ENCODE results near the gene RNASE3. TPM values are rescaled to one million over a fixed set of nuclear protein-coding genes. Genes with fewer than 3 reads are reported as not detected.
"Not testable (repeated sequence)": the region's sequence is repeated elsewhere in the genome, so short reads cannot be mapped to it uniquely, and the experiment has no call there.

The RNASE3 gene
- polyA plus RNA-seq, 1 donor from 2014 or later = not detected

- H3K9me2 ChIP-seq (ENCODE audit: insufficient read depth, low read length) = no peaks in the 10 kb centered on the region
- H3K79me2 ChIP-seq (replicated peaks; ENCODE audit: insufficient read depth, low read length) = no peaks in the 10 kb centered on the region
- no peaks in the 10 kb centered on the region for H3K27me3 ChIP-seq (ENCODE audit: insufficient read depth, low read depth, low read length)
- no peaks in the 10 kb centered on the region for H4K20me1 ChIP-seq (ENCODE audit: insufficient read depth)
- no peak overlapping the region for H3K4me3 ChIP-seq (ENCODE audit: low read length)
- H3K9me3 ChIP-seq (ENCODE audit: low read length) = no peaks in the 10 kb centered on the region
- TF ChIP-seq, protein P1, sequence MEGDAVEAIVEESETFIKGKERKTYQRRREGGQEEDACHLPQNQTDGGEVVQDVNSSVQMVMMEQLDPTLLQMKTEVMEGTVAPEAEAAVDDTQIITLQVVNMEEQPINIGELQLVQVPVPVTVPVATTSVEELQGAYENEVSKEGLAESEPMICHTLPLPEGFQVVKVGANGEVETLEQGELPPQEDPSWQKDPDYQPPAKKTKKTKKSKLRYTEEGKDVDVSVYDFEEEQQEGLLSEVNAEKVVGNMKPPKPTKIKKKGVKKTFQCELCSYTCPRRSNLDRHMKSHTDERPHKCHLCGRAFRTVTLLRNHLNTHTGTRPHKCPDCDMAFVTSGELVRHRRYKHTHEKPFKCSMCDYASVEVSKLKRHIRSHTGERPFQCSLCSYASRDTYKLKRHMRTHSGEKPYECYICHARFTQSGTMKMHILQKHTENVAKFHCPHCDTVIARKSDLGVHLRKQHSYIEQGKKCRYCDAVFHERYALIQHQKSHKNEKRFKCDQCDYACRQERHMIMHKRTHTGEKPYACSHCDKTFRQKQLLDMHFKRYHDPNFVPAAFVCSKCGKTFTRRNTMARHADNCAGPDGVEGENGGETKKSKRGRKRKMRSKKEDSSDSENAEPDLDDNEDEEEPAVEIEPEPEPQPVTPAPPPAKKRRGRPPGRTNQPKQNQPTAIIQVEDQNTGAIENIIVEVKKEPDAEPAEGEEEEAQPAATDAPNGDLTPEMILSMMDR (IDR thresholded peaks at IDR 0.05; ENCODE audit: poor library complexity, severe bottlenecking) = no peak
- no peak for TF ChIP-seq EZH2 (IDR thresholded peaks at IDR 0.05; ENCODE audit: borderline replicate concordance, insufficient read depth, low read length, poor library complexity, severe bottlenecking)
- no peak for TF ChIP-seq RAD21 (conservative IDR thresholded peaks at IDR 0.05)
- TF ChIP-seq, protein P2, sequence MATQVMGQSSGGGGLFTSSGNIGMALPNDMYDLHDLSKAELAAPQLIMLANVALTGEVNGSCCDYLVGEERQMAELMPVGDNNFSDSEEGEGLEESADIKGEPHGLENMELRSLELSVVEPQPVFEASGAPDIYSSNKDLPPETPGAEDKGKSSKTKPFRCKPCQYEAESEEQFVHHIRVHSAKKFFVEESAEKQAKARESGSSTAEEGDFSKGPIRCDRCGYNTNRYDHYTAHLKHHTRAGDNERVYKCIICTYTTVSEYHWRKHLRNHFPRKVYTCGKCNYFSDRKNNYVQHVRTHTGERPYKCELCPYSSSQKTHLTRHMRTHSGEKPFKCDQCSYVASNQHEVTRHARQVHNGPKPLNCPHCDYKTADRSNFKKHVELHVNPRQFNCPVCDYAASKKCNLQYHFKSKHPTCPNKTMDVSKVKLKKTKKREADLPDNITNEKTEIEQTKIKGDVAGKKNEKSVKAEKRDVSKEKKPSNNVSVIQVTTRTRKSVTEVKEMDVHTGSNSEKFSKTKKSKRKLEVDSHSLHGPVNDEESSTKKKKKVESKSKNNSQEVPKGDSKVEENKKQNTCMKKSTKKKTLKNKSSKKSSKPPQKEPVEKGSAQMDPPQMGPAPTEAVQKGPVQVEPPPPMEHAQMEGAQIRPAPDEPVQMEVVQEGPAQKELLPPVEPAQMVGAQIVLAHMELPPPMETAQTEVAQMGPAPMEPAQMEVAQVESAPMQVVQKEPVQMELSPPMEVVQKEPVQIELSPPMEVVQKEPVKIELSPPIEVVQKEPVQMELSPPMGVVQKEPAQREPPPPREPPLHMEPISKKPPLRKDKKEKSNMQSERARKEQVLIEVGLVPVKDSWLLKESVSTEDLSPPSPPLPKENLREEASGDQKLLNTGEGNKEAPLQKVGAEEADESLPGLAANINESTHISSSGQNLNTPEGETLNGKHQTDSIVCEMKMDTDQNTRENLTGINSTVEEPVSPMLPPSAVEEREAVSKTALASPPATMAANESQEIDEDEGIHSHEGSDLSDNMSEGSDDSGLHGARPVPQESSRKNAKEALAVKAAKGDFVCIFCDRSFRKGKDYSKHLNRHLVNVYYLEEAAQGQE (IDR thresholded peaks at IDR 0.05; ENCODE audit: borderline replicate concordance) = no peak
- no peak for TF ChIP-seq SMC3 (conservative IDR thresholded peaks at IDR 0.05; ENCODE audit: poor library complexity)
- no peak for TF ChIP-seq TAF1 (IDR thresholded peaks at IDR 0.05; ENCODE audit: low read depth)
- TF ChIP-seq POLR2AphosphoS5 (IDR thresholded peaks at IDR 0.05) = no peak
- no peak for TF ChIP-seq EP300 (conservative IDR thresholded peaks at IDR 0.05; ENCODE audit: poor library complexity, severe bottlenecking)
- TF ChIP-seq MXI1 (conservative IDR thresholded peaks at IDR 0.05; ENCODE audit: poor library complexity, severe bottlenecking) = no peak
- H3K36me3 ChIP-seq (ENCODE audit: insufficient read depth, low read length) = no peaks in the 10 kb centered on the region
- H3K9ac ChIP-seq (ENCODE audit: low read length) = no peak overlapping the region
- H3K4me2 ChIP-seq (ENCODE audit: low read length) = no peak overlapping the region
- H3K27ac ChIP-seq (ENCODE audit: low read length) = no peak overlapping the region
- H3F3A ChIP-seq (ENCODE audit: insufficient read depth, low read length, poor library complexity, severe bottlenecking) = no peaks in the 10 kb centered on the region
- H2AFZ ChIP-seq (ENCODE audit: low read depth, low read length) = no peak overlapping the region
Observed at GRCh38 chr14:20878695-20879094, 12.5 kb upstream of the RNASE3 start.

DNA sequence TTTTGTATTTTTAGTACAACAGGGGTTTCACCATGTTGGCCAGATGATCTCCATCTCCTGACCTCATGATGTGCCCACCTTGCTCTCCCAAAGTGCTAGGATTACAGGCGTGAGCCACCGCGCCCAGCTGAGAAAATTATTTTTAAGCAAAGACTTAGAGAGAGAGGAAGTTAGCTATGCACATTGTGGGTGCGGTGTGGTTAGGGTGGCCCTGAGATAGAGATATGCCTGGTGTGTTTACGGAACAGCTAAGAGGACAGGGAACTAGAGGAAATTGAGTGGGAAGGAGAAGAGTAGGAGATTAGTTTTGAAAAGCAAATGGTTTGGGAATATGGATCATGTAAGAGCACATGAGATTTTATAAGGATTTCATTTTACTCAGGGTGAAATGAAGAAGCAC lies 10.0 kb upstream of the RNASE3 start:
- not testable (repeated sequence) for H3K36me3 ChIP-seq (ENCODE audit: insufficient read depth, low read length); H2AFZ ChIP-seq (ENCODE audit: low read depth, low read length); H3K9me3 ChIP-seq (ENCODE audit: low read length); H3F3A ChIP-seq (ENCODE audit: insufficient read depth, low read length, poor library complexity, severe bottlenecking); H3K27ac ChIP-seq (ENCODE audit: low read length); H3K79me2 ChIP-seq (replicated peaks; ENCODE audit: insufficient read depth, low read length); H4K20me1 ChIP-seq (ENCODE audit: insufficient read depth); H3K27me3 ChIP-seq (ENCODE audit: insufficient read depth, low read depth, low read length); H3K4me2 ChIP-seq (ENCODE audit: low read length); H3K9ac ChIP-seq (ENCODE audit: low read length); H3K4me3 ChIP-seq (ENCODE audit: low read length); H3K9me2 ChIP-seq (ENCODE audit: insufficient read depth, low read length)

DNA sequence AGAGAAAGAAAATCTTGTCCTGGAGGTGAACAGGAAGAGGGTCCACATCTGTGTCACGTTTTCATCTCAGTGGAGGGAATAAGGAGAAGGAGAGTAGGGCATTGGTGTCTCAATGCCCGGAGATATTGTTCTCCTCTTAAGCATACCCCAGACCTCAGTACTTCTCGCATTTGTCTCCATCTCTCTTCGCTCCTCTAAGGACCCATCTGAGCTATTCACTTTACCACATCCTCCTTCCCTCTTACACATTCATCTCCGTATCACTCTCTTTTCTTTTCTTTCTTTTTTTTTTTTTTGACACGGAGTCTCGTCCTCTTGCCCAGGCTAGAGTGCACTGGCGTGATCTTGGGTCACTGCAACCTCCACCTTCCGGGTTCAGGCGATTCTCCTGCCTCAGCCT lies 8.4 kb upstream of the RNASE3 start:
- not testable (repeated sequence) for H2AFZ ChIP-seq (ENCODE audit: low read depth, low read length); H3K36me3 ChIP-seq (ENCODE audit: insufficient read depth, low read length); H3K4me2 ChIP-seq (ENCODE audit: low read length); H3K27ac ChIP-seq (ENCODE audit: low read length); H3F3A ChIP-seq (ENCODE audit: insufficient read depth, low read length, poor library complexity, severe bottlenecking); H3K9me2 ChIP-seq (ENCODE audit: insufficient read depth, low read length); H3K4me3 ChIP-seq (ENCODE audit: low read length); H3K79me2 ChIP-seq (replicated peaks; ENCODE audit: insufficient read depth, low read length); H3K9me3 ChIP-seq (ENCODE audit: low read length); H4K20me1 ChIP-seq (ENCODE audit: insufficient read depth); H3K9ac ChIP-seq (ENCODE audit: low read length); H3K27me3 ChIP-seq (ENCODE audit: insufficient read depth, low read depth, low read length)

- not testable (repeated sequence) for H4K20me1 ChIP-seq (ENCODE audit: insufficient read depth); H3K9ac ChIP-seq (ENCODE audit: low read length); H3F3A ChIP-seq (ENCODE audit: insufficient read depth, low read length, poor library complexity, severe bottlenecking); H3K4me2 ChIP-seq (ENCODE audit: low read length); H2AFZ ChIP-seq (ENCODE audit: low read depth, low read length); H3K27ac ChIP-seq (ENCODE audit: low read length); H3K9me2 ChIP-seq (ENCODE audit: insufficient read depth, low read length); H3K36me3 ChIP-seq (ENCODE audit: insufficient read depth, low read length); H3K27me3 ChIP-seq (ENCODE audit: insufficient read depth, low read depth, low read length); H3K4me3 ChIP-seq (ENCODE audit: low read length); H3K79me2 ChIP-seq (replicated peaks; ENCODE audit: insufficient read depth, low read length); H3K9me3 ChIP-seq (ENCODE audit: low read length)
Observed at GRCh38 chr14:20888411-20888810, 2.8 kb upstream of the RNASE3 start.

DNA sequence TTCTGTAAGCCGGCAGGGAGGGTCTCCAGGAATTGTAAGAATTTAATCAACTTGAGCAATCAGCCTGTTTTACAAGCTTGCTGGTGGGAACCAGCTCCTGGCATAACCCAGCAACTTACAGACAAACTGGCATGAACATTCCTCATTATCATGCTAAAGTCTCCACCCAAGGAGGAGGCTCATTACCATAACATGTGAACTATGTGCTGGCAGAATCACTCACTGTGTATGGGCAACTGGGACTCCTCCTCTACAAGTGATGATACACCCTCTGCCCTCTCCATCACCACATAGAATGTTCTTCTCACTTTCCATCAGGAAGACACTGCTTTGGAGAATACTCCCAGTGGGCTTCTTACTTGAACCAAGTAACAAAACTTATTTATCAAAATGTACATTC lies 4.1 kb downstream of the RNASE3 start:
- H4K20me1 ChIP-seq (ENCODE audit: insufficient read depth); H3K9me2 ChIP-seq (ENCODE audit: insufficient read depth, low read length); H3K36me3 ChIP-seq (ENCODE audit: insufficient read depth, low read length); H3K4me2 ChIP-seq (ENCODE audit: low read length); H3K9ac ChIP-seq (ENCODE audit: low read length); H3K27me3 ChIP-seq (ENCODE audit: insufficient read depth, low read depth, low read length); H3K9me3 ChIP-seq (ENCODE audit: low read length); H3K27ac ChIP-seq (ENCODE audit: low read length); H2AFZ ChIP-seq (ENCODE audit: low read depth, low read length); H3K79me2 ChIP-seq (replicated peaks; ENCODE audit: insufficient read depth, low read length); H3K4me3 ChIP-seq (ENCODE audit: low read length); H3F3A ChIP-seq (ENCODE audit: insufficient read depth, low read length, poor library complexity, severe bottlenecking): not testable (repeated sequence)

Data from neural cell (in vitro differentiated cells).